GM12801 (cell line): ENCODE data around the gene SGCA.

ENCODE experiments used
- CTCF ChIP-seq: IDR thresholded peaks from one replicate; pipeline ENCODE4 v1.5.1; 2011; ENCODE audit warnings: control low read depth; ENCODE audit not compliant: insufficient read length; ENCODE audit errors: extremely low read depth

SGCA gene

GRCh38 chr17:50177983-50178834, 12.4 kb downstream of the SGCA start:
- TF ChIP-seq CTCF, result no peak

GRCh38 chr17:50180111-50180510, 14.3 kb downstream of the SGCA start:
- no peak for TF ChIP-seq CTCF

- TF ChIP-seq CTCF, result no peak
Observed at GRCh38 chr17:50180620-50181019, 14.8 kb downstream of the SGCA start.

DNA sequence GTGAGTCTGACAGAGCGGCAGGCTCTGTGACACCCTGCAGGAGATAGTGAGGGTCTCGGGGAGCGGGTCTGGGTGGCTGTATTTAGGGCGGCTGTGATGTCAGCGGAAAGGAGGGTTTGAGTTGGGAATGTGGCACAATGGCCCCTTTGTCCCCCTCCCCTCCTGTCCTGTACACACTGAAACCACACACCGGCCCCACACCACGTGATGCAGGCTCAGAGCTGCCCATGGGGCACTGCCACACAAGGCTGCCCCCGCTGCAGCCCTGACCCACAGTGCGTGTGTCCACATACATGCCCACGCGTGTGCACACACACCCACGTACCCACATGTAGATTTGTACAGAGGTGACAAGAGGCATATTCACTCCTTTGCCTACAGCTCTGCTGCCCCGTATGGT, 15.3 kb downstream of the SGCA start:
- no peak for TF ChIP-seq CTCF

GRCh38 chr17:50181591-50182560, 16.1 kb downstream of the SGCA start:
- TF ChIP-seq CTCF, result no peak

GRCh38 chr17:50182783-50183420, 17.1 kb downstream of the SGCA start:
- no peak for TF ChIP-seq CTCF

DNA sequence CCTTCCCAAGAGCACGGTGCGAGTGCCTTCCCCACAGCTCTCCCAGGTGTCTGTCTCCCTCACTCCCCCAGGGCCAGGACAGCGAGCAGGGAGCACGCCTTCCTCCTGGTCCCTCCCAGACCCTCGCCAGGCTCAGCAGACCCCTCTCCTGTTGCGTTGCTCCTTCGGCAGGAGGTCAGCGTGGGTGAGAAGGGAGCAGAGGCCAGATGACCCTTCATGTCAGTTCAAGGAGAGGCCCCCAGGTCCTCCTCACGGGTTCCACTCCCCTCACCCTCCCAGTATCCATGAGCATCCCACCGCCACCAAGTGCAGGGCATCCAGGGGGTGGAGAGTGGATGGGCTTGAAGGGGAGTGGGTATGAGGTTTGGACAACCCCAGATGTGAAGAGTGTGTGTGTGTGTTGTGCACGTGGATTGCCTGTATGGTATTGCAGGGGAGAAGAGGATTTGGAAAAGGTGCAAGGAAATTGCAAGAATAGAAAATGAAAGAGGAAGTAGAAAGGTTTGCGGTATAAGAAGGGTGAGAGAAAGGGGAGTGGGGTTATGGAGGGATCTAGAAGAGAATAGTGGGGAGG, 17.7 kb downstream of the SGCA start:
- TF ChIP-seq CTCF, result no peak
